Neural cell (in vitro differentiated cells): Measurements from ENCODE around the gene MFAP2.

ENCODE experiments used
- EP300 ChIP-seq: fragments of 450-650 bp; conservative IDR thresholded peaks from 2 replicates; pipeline ENCODE4 v1.6.1; 2014; ENCODE audit warnings: antibody characterized with exemption, mild to moderate bottlenecking, moderate library complexity; ENCODE audit not compliant: poor library complexity, severe bottlenecking
- EZH2 ChIP-seq: fragments of 200-600, 300-800 bp; shearing (Covaris generic), sonication (generic); IDR thresholded peaks from 2 replicates; pipeline ENCODE4 v1.6.1; 2014; ENCODE audit warnings: antibody characterized with exemption, low read length, borderline replicate concordance, mild to moderate bottlenecking; ENCODE audit not compliant: insufficient read depth, poor library complexity, severe bottlenecking
- MXI1 ChIP-seq: fragments of 450-650 bp; conservative IDR thresholded peaks from 2 replicates; pipeline ENCODE4 v1.6.1; 2014; ENCODE audit warnings: antibody characterized with exemption, mild to moderate bottlenecking; ENCODE audit not compliant: poor library complexity, severe bottlenecking
- POLR2AphosphoS5 ChIP-seq: IDR thresholded peaks from 2 replicates; pipeline ENCODE4 v1.6.1; 2012
- RAD21 ChIP-seq: fragments of 450-650 bp; conservative IDR thresholded peaks from 2 replicates; pipeline ENCODE4 v1.6.1; 2014; ENCODE audit warnings: antibody characterized with exemption, mild to moderate bottlenecking, moderate library complexity
- SMC3 ChIP-seq: fragments of 450-650 bp; conservative IDR thresholded peaks from 2 replicates; pipeline ENCODE4 v1.6.1; 2014; ENCODE audit warnings: antibody characterized with exemption, mild to moderate bottlenecking, moderate library complexity; ENCODE audit not compliant: poor library complexity
- TAF1 ChIP-seq: IDR thresholded peaks from 2 replicates; pipeline ENCODE4 v1.6.1; 2012; ENCODE audit warnings: low read depth
- TF ChIP-seq, protein P1 (sequence below): fragments of 450-650 bp; IDR thresholded peaks from 2 replicates; pipeline ENCODE4 v1.5.1; 2014; ENCODE audit warnings: antibody characterized with exemption, mild to moderate bottlenecking, moderate library complexity; ENCODE audit not compliant: poor library complexity, severe bottlenecking
- TF ChIP-seq, protein P2 (sequence below): IDR thresholded peaks from 2 replicates; pipeline ENCODE4 v1.6.1; 2012; ENCODE audit warnings: borderline replicate concordance

DNA sequence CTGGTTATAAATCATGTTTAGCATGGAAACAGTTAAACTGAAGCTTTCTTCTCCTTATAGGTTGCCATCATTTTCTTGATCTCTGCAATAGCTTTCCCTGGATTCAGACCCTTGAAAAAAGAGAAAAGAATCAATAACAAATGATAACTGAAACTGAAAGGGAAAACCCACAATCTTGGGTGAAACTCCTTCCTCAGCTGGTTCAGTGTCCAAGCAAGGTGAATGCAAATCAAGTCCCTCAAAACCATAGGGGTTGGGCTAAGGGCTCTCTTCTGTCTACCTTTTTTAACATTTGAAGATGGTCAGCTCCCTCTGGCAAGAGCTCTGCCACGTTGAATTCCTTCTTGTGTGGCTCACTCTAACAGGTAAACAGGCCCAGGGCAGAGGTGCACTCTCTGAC is 38.4 kb upstream of the MFAP2 start:
- TF ChIP-seq, protein P1, sequence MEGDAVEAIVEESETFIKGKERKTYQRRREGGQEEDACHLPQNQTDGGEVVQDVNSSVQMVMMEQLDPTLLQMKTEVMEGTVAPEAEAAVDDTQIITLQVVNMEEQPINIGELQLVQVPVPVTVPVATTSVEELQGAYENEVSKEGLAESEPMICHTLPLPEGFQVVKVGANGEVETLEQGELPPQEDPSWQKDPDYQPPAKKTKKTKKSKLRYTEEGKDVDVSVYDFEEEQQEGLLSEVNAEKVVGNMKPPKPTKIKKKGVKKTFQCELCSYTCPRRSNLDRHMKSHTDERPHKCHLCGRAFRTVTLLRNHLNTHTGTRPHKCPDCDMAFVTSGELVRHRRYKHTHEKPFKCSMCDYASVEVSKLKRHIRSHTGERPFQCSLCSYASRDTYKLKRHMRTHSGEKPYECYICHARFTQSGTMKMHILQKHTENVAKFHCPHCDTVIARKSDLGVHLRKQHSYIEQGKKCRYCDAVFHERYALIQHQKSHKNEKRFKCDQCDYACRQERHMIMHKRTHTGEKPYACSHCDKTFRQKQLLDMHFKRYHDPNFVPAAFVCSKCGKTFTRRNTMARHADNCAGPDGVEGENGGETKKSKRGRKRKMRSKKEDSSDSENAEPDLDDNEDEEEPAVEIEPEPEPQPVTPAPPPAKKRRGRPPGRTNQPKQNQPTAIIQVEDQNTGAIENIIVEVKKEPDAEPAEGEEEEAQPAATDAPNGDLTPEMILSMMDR, result no peak
- no peak for TF ChIP-seq EZH2
- TF ChIP-seq EP300, result no peak
- no peak for TF ChIP-seq POLR2AphosphoS5
- no peak for TF ChIP-seq RAD21
- no peak for TF ChIP-seq SMC3
- TF ChIP-seq, protein P2, sequence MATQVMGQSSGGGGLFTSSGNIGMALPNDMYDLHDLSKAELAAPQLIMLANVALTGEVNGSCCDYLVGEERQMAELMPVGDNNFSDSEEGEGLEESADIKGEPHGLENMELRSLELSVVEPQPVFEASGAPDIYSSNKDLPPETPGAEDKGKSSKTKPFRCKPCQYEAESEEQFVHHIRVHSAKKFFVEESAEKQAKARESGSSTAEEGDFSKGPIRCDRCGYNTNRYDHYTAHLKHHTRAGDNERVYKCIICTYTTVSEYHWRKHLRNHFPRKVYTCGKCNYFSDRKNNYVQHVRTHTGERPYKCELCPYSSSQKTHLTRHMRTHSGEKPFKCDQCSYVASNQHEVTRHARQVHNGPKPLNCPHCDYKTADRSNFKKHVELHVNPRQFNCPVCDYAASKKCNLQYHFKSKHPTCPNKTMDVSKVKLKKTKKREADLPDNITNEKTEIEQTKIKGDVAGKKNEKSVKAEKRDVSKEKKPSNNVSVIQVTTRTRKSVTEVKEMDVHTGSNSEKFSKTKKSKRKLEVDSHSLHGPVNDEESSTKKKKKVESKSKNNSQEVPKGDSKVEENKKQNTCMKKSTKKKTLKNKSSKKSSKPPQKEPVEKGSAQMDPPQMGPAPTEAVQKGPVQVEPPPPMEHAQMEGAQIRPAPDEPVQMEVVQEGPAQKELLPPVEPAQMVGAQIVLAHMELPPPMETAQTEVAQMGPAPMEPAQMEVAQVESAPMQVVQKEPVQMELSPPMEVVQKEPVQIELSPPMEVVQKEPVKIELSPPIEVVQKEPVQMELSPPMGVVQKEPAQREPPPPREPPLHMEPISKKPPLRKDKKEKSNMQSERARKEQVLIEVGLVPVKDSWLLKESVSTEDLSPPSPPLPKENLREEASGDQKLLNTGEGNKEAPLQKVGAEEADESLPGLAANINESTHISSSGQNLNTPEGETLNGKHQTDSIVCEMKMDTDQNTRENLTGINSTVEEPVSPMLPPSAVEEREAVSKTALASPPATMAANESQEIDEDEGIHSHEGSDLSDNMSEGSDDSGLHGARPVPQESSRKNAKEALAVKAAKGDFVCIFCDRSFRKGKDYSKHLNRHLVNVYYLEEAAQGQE, result no peak
- no peak for TF ChIP-seq TAF1
- no peak for TF ChIP-seq MXI1
